ENCODE results near the gene ACTR6. TPM values are rescaled to one million over a fixed set of nuclear protein-coding genes. Genes with fewer than 3 reads are reported as not detected.
"Not testable (repeated sequence)": the region's sequence is repeated elsewhere in the genome, so short reads cannot be mapped to it uniquely, and the experiment has no call there.

ACTR6 gene
- total RNA-seq, 6 donors from 2014 or later: 3.6 to 27.7 (median 16.3) TPM

GRCh38 chr12:100229036-100229635 is 28.5 kb downstream of the ACTR6 start:
- Histone ChIP-seq H3K4me1 (peaks cover 0 to 5% (median 2%) of the 10 kb centered on the region in 4 donors), H3K36me3 (peaks cover 0 to 17% (median 4%) of the 10 kb centered on the region in 4 donors), H3K27ac (no peak overlapping the region), H3K9me3 (no peaks in the 10 kb centered on the region), H3K27me3 (no peaks in the 10 kb centered on the region), H3K4me3 (no peak overlapping the region)
- TF ChIP-seq CTCF (IDR thresholded peaks at IDR 0.05) (peak in 1 of 6 experiments; percentile 17), EP300 (IDR thresholded peaks at IDR 0.05) (no peak), POLR2A (IDR thresholded peaks at IDR 0.05) (no peak), POLR2AphosphoS5 (IDR thresholded peaks at IDR 0.05) (no peak)
- DNase-seq: no peak
- 85 to 92% methylated on average over 5 of the region's 5 CpGs for WGBS, 2 donors
- ATAC-seq (ENCODE audit: low FRiP score in 2 of 2): peak in 1 of 2 donors; percentile 56

GRCh38 chr12:100229876-100230275 is 29.3 kb downstream of the ACTR6 start:
- peak in 1 of 2 donors; percentile 26 for ATAC-seq (ENCODE audit: low FRiP score in 2 of 2)
- Histone ChIP-seq H3K4me3 (no peak overlapping the region), H3K36me3 (peaks cover 0 to 9% (median 4%) of the 10 kb centered on the region in 4 donors), H3K9me3 (no peaks in the 10 kb centered on the region), H3K27ac (no peak overlapping the region), H3K27me3 (no peaks in the 10 kb centered on the region), H3K4me1 (peaks cover 0 to 5% (median 2%) of the 10 kb centered on the region in 4 donors)
- DNase-seq: peak in 1 of 2 donors; percentile 30
- 62 to 69% methylated on average over 4 of the region's 4 CpGs for WGBS, 2 donors
- TF ChIP-seq CTCF (IDR thresholded peaks at IDR 0.05) (peak in 2 of 6 experiments; percentile 3 to 15), EP300 (IDR thresholded peaks at IDR 0.05) (no peak)

GRCh38 chr12:100231873-100232272 is 31.3 kb downstream of the ACTR6 start:
- WGBS, 2 donors: 57 to 81% methylated on average over 3 of the region's 3 CpGs
- H3K9me3 ChIP-seq; H3K4me1 ChIP-seq; H3K27ac ChIP-seq; H3K4me3 ChIP-seq; DNase-seq; H3K36me3 ChIP-seq; ATAC-seq (ENCODE audit: low FRiP score in 2 of 2); H3K27me3 ChIP-seq: not testable (repeated sequence)

GRCh38 chr12:100234166-100234565 is 33.6 kb downstream of the ACTR6 start:
- TF ChIP-seq POLR2A (IDR thresholded peaks at IDR 0.05) (no peak), EP300 (IDR thresholded peaks at IDR 0.05) (no peak), CTCF (IDR thresholded peaks at IDR 0.05) (no peak), POLR2AphosphoS5 (IDR thresholded peaks at IDR 0.05) (no peak)
- Histone ChIP-seq H3K27ac (no peak overlapping the region), H3K4me1 (peaks cover 0 to 5% (median 2%) of the 10 kb centered on the region in 4 donors), H3K36me3 (no peaks in the 10 kb centered on the region), H3K4me3 (no peak overlapping the region), H3K27me3 (no peaks in the 10 kb centered on the region), H3K9me3 (no peaks in the 10 kb centered on the region)
- ATAC-seq (ENCODE audit: low FRiP score in 2 of 2) (peak in 1 of 2 donors; percentile 69), DNase-seq (no peak)
- WGBS, 2 donors: 48 to 49% methylated on average over 3 of the region's 3 CpGs

- no peaks in the 10 kb centered on the region for H3K27me3 ChIP-seq
- H3K4me1 ChIP-seq: peaks cover 0 to under 1% (median under 1%) of the 10 kb centered on the region in 4 donors
- no peaks in the 10 kb centered on the region for H3K9me3 ChIP-seq
- ATAC-seq (ENCODE audit: low FRiP score in 2 of 2) (peak in 1 of 2 donors; percentile 79), DNase-seq (no peak)
- H3K27ac ChIP-seq: no peak overlapping the region
- no peak for TF ChIP-seq POLR2A (IDR thresholded peaks at IDR 0.05)
- TF ChIP-seq EP300 (IDR thresholded peaks at IDR 0.05): no peak
- TF ChIP-seq CTCF (IDR thresholded peaks at IDR 0.05): peak; percentile 45 to 68 (median 66)
- TF ChIP-seq POLR2AphosphoS5 (IDR thresholded peaks at IDR 0.05): no peak
- 38 to 43% methylated on average over 7 of the region's 7 CpGs for WGBS, 2 donors
- H3K4me3 ChIP-seq: no peak overlapping the region
- no peaks in the 10 kb centered on the region for H3K36me3 ChIP-seq
These were observed 34.1 kb downstream of the ACTR6 start for GRCh38 chr12:100234591-100235304.
